Activated effector memory CD4-positive, alpha-beta T cell treated with Interleukin-2 at 50 U/mL for 16 hours (primary cell): ENCODE results near the gene DUSP16.
"Not testable (repeated sequence)": the region's sequence is repeated elsewhere in the genome, so short reads cannot be mapped to it uniquely, and the experiment has no call there.

Experiments
- DNase-seq: peaks from one replicate; pipeline ENCODE4 v3.0.0-alpha.2; 2020

Gene DUSP16

GRCh38 chr12:12583510-12584178 lies 21.0 kb upstream of the DUSP16 start:
- no peak for DNase-seq

GRCh38 chr12:12582895-12583303 lies 20.2 kb upstream of the DUSP16 start:
- DNase-seq = no peak

- DNase-seq = no peak
Observed at GRCh38 chr12:12582193-12582881, 19.7 kb upstream of the DUSP16 start.

GRCh38 chr12:12580716-12581115 lies 18.1 kb upstream of the DUSP16 start:
- DNase-seq = not testable (repeated sequence)

- no peak for DNase-seq
Observed at GRCh38 chr12:12577786-12578185, 15.1 kb upstream of the DUSP16 start.

GRCh38 chr12:12572659-12573058 lies 10.0 kb upstream of the DUSP16 start:
- DNase-seq = no peak

GRCh38 chr12:12565971-12566370 lies 3.3 kb upstream of the DUSP16 start:
- DNase-seq = not testable (repeated sequence)

- no peak for DNase-seq
Observed at GRCh38 chr12:12564911-12565310, 2.2 kb upstream of the DUSP16 start.

- no peak for DNase-seq
Observed at GRCh38 chr12:12563290-12563928, 746 bp upstream of the DUSP16 start.

GRCh38 chr12:12562016-12562483 lies 613 bp downstream of the DUSP16 start:
- DNase-seq = peak; percentile 18

- peak; percentile 36 for DNase-seq
Observed at GRCh38 chr12:12561371-12562015, 1.2 kb downstream of the DUSP16 start.

GRCh38 chr12:12560587-12561370 lies 1.9 kb downstream of the DUSP16 start:
- DNase-seq = peak; percentile 46

GRCh38 chr12:12559719-12560296 lies 2.9 kb downstream of the DUSP16 start:
- no peak for DNase-seq

GRCh38 chr12:12558291-12558690 lies 4.4 kb downstream of the DUSP16 start:
- no peak for DNase-seq

- no peak for DNase-seq
Observed at GRCh38 chr12:12557733-12558132, 4.9 kb downstream of the DUSP16 start.

- no peak for DNase-seq
Observed at GRCh38 chr12:12555656-12556055, 7.0 kb downstream of the DUSP16 start.

GRCh38 chr12:12553208-12553785 lies 9.4 kb downstream of the DUSP16 start:
- DNase-seq = no peak

GRCh38 chr12:12551115-12551514 lies 11.5 kb downstream of the DUSP16 start:
- DNase-seq = no peak

GRCh38 chr12:12550277-12550676 lies 12.4 kb downstream of the DUSP16 start:
- DNase-seq = no peak

- no peak for DNase-seq
Observed at GRCh38 chr12:12549426-12549825, 13.2 kb downstream of the DUSP16 start.

GRCh38 chr12:12548713-12549112 lies 13.9 kb downstream of the DUSP16 start:
- no peak for DNase-seq

GRCh38 chr12:12546314-12546772 lies 16.3 kb downstream of the DUSP16 start:
- DNase-seq = no peak
